ENCODE results near the gene MT1A.

The MT1A gene

DNA sequence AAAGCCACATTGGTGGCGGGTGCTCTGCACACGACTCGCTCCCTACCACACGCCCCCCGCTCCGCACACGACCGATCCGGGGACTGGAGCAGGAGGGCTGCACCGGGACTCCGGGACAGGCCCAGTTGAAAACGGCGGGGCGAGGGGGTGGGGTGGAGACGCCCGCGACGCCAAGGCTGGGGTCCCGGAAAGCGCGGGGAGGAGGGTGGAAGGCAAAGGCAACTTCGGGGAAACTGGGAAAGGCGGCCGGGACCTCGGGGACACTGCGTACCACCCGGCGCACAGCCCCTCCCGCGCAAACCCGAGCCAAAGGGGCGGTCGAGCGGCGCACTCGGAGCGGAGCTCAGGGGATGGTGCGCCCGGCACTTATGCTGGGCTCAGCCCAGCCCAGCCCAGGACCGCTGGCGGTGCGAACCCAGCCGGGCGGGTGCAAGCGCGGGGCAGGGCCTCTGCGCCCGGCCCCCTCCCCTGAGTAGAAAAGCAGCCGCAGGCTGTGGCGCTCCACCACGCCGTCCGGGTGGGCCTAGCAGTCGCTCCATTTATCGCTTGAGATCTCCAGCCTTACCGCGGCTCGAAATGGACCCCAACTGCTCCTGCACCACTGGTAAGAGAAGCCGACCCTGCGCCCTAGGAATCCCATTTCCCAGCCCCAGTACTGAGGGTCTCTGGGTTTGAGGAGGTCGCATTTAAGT, 6.2 kb upstream of the MT1A start, which contains the start of gene MT1M:
Gene MT1M (plus strand): TSS at position 504 of the 692 bp plus-strand sequence. CDS start 73 bp downstream, at position 577.
- DNase-seq = no peak

DNA sequence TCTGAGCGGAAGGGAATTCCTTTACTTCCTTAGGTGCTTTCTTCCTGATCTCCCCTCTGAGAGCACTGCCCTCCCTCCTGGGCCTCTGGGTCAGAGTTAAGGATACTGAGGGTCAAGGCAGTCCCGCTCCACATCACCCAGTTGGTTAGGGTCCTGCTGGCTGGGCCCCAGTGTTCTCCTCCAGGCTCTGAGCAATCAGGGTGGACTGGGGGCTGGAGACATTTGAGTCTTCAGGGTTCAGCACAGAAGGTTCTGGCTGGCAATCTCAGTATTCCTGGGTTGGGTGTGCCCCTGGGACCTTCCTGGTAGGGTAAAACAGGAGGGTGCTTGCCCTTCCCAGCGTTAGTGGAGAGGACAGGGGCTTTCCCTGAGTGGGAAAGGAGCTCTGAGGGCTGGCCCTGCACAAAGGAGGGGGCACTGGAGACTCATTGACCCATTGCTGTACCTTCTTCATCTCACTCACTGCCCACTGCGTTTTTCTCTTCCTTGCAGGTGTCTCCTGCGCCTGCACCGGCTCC, 5.6 kb upstream of the MT1A start:
- DNase-seq = no peak

DNA sequence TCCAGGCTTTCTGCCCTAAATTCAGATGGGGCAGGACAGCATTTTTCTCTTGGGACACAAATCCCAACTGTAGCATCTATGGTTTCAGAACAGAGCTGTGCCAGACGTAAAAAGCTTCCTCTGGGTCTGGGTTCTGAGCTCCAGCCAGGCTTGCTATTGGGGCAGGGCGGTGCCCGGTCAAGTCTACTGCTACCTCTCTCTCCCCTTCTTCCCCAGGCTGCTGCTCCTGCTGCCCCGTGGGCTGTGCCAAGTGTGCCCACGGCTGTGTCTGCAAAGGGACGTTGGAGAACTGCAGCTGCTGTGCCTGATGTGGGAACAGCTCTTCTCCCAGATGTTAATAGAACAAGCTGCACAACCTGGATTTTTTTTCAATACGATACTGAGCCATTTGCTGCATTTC, 4.9 kb upstream of the MT1A start:
- no peak for DNase-seq

DNA sequence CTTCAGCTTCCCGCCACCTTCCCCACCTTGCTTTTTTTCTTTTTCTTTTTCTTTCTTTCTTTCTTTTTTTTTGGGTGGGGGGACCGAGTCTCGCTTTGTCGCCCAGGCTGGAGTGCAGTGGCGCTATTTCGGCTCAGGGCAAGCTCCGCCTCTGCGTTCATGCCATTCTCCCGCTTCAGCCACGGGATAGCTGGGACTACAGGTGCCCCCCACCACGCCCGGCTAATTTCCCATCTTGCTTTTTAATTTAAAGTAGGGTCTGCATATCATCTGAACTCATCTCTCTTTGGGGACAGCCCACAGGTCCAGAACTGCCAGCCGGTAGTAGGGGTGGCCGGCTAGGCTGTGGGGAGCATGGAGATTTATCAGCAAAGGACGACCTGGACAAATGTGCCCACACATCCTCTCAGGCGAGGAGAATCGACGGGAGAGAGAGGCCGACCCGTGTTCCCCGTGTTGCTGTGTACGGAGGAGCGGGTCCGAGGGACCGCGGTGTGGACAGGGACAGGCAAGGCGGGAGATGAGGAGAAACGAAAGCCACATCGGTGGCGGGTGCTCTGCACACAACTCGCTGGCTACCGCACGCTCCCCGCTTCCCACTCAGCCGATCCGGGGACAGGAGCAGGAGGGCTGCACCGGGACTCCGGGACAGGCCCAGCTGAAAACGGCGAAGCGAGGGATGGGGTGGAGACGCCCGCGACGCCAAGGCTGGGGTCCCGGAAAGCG, 3.6 kb upstream of the MT1A start:
- DNase-seq = no peak

DNA sequence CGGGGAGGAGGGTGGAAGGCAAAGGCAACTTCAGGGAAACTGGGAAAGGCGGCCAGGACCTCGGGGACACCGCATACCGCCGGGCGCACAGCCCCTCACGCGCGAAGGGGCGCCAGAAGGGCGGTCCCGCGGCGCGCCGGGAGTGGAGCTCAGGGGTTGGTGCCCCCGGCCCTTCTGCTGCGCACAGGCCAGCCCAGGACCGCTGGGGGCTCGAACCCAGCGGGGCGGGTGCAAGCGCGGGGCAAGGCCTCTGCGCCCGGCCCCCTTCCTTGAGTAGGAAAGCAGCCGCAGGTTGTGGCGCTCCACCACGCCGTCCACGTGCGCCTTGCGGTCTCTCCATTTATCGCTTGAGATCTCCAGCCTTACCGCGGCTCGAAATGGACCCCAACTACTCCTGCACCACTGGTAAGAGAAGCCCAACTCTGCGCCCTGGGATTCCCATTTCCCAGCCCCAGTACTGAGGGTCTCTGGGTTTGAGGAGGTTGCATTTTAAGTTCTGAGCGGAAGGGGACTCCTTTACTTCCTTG, 3.0 kb upstream of the MT1A start:
- DNase-seq = no peak

DNA sequence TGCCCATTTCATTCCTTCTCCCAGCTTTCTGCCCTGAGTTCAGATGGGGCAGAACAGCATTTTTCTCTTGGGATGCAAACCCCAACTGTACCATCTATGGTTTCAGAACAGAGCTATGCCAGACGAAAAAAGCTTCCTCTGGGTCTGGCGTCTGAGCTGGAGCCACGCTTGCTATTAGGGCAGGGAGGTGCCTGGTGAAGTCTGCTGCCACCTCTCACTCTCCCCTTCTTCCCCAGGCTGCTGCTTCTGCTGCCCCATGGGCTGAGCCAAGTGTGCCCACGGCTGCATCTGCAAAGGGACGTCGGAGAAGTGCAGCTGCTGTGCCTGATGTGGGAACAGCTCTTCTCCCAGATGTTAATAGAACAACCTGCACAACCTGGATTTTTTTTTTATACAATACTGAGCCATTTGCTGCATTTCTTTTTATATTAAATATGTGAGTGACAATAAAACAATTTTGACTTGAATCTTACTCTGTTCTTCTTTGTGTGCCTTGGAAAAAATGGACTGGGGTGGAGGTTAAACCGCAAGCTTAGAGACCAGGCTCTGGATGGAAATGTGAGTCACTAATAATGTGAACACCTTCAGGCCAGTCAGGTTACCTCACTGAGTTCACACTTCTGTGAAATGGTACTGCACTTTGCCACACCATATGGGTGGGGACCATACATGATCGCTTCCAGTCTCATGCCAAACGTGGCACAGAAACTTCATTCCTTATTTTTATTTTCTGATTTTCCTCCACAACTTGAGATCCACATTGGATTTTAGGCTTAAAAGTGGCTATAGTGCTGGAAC, 1.7 kb upstream of the MT1A start:
- no peak for DNase-seq

DNA sequence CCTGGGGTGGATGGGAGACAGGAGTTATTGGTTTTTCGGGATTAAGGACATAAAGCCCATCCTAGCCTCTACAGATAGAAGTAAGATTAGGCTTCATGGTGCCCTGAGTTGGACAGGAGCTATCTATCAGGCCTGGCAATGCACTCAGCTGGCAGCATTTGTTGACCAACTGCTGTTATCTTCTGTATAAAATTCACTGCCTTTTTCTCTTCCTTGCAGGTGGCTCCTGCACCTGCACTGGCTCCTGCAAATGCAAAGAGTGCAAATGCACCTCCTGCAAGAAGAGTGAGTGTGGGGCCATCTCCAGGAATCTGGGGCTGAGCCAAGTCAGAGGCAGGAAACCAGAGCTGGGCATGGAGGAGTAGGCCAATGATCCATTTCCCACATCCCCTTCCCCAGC, 579 bp downstream of the MT1A start:
- no peak for DNase-seq

DNA sequence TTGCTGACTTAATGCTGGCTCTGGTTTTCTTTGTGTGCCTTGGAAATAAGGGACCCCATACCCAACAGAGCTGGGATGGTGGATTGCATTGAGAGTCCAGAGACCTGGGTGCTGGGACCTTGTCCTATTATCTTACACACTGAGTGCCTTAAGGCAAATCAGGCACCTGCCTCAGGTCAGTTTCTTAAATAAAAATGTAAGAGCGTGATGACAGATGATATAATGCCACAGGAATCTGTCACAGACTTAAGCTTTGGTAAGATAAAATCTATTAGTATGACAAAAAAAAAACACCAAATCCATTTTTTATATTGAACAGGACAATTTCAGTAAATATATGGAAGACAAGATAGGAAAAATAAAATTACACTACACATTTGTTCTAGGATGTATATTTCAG, 1.6 kb downstream of the MT1A start:
- no peak for DNase-seq

DNA sequence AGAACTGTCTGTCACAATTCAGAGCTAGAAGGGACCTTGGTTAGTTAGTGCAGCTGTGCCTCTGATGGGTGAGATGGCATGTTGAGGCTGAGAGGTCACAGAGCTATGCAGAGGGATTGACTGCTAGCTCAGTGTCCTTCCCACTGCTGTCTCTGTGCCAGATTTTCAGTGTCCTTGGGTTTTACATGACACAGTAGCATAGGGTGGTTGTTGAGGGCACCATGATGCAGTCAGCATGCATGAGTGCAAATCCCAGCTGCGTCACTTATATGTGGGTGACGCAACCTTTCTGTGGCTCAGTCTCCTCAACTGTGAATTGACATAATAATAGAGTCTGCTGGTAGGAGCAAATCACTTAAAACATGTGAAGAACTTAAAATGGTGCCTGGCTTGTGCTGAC, 2.7 kb downstream of the MT1A start:
- DNase-seq = no peak

DNA sequence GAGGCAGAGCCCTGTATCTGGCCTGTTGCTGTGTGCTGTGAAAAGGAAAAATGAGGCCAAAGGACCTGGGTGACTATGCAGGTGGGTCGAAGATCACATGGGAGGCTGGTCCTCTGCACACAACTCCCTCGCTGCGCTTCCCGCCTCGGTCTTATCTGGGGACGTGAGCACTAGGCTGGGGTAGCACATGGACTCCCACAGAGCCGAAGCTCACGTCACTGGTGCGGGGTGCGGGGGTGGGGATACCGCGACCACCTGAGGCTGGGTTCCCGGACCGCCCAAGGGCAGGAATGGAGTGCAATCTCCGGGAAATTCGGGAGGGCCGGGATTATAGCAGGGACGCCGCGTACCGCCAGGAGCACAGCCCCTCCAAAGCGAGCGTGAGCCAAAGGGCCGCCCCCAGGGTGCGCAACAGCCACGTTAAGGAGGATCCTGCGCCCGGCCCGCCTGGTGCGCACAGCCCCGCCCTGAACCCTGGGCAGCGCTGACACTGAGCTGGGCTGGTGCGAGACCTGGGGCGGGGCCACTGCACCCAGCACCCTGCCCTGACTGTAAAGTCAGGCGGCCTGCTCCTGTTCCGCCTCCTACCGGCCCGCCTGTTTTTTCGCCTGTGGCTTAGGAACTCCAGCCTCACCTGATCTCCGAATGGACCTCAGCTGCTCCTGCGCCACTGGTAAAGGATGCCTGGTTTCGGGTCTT, 4.8 kb downstream of the MT1A start:
- DNase-seq = no peak

DNA sequence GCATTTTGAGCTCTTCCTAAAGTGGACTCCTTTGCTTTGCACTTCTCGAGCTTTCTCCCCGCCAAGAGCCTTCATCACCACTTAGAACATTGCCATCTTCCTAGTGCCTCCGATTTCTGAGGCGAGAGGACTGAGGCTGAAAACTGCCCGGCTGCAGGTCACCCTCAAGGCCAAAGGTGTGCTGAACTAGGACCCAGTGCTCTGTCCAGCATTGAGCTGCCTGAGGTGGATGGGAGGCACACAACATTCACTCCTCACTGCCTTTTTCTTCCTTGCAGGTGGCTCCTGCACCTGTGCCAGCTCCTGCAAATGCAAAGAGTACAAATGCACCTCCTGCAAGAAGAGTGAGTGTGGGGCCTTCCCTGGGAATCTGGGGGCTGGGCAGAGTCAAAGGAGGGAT, 5.4 kb downstream of the MT1A start:
- DNase-seq = no peak

DNA sequence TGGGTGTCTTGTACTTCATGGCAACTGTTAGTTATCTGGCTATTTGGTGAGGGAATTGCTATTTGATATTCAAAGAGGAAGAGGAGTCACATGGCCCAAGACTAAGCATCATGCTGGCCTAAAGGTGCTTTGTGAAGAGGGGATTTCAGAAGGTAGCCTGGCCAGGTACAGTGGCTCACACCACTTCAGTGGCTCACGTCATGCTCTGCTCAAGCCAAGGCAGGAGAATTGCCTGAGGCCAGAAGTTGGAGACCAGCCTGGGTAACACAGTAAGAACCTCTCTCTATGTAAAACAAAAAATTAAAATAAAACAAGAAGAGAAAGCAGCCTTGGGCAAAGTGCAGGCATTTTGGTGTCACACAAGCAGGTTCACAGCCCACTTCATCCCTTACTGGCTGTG, 6.8 kb downstream of the MT1A start:
- DNase-seq = no peak

DNA sequence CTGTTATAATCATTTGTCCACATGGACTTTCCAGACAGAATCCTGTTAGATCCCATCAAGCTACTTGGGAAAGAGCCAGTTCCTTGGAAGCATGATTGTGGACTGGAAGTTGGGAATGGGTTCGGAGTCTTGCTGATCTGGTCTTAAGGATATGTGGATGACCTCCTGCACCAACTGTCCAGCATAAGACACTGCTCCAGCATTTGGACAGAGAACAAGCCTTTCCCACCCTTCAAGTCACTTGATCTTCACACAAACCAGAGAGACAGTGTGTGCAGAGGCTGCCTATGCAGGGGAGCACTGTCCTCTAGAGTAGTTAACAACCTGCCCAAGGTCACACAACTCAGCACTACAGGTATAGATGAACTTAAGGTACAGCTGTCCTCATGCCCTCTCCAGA, 7.4 kb downstream of the MT1A start:
- no peak for DNase-seq

DNA sequence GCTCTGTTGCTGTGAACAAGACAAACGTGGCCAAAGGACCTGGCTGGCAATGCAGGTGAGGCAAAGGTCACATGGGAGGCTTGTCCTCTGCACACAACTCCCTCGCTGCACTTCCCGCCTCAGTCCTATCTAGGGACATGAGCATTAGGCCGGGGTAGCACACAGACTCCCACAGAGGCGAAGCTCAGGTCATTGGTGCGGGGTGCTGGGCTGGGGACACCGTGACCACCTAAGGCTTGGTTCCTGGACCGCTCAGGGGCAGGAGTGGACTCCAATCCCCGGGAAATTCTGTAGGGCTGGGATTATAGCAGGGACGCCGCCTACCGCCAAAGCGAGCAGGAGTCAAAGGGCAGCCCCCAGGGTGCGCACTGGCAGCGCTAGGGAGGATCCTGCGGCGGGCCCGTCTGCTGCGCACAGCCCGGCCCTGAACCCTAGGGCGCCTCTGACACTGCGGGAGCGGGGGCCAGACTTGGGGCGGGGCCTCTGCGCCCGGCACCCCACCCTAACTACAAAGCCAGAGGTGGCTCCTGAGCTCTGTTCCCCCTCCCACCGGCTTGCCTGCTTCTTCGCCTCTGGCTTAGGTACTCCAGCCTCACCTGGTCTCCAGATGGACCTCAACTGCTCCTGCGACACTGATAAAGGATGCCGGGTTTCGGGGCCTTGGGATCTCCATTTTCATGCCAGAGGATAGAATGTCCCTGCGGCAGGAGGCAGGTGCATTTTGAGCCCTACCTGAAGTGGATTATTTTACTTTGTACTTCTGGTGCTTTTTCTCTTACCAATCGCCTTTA, 9.4 kb downstream of the MT1A start:
- no peak for DNase-seq

DNA sequence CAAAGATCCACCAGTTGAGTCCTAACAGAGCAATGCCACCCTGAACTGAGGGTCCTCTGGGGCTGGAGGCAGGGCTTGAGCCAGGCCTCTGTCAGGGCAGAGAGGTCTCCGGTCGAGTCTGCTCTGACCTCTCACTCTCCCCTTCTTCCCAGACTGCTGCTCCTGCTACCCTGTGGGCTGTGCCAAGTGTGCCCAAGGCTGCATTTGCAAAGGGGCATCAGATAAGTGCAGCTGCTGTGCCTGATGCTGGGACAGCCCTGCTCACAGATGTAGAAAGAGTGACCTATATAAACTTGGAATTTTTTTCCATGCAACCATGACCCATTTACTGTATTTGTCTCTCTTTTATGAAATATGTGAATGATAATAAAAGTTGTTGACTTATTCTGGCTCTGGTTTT, 10.8 kb downstream of the MT1A start:
- no peak for DNase-seq

DNA sequence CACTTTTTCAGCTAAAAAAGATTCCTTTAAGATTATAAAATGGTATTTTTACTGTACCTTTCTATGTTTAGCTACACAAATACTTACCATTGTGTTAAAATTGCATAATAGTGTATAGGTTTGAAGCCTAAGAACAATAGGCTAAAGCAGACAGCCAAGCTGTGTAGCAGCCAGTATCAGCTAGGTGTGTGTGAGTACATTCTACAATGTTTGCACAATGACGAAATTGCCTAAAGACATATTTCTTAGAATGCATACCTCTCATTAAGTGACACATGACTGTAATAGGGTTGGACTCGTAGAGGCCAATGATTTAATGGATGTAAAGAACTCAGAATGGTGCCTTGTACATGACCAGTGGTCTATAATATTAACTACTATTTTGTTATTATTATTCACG, 11.4 kb downstream of the MT1A start:
- DNase-seq = no peak

DNA sequence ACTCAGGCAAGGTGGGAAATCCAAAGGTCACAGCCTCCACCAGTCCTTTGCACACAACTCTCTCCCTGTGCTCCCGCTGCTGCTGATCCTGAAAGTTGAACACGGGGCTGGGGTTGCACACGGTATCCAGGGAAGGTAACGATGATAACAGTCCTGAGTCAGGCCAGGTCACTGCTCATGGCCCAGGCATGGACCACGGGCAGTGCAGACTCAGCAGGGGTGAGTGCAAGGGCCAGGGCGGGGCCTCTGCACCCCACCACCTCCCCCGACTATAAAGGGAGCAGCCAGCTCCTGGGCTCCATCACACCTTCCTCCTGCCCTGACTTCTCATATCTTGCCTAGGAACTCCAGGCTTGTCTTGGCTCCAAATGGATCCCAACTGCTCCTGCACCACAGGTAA, 13.1 kb downstream of the MT1A start, which contains the start of gene MT1B:
Gene MT1B (plus strand): TSS at position 301 of the 400 bp plus-strand sequence. CDS start 68 bp downstream, at position 369.
- DNase-seq = no peak

DNA sequence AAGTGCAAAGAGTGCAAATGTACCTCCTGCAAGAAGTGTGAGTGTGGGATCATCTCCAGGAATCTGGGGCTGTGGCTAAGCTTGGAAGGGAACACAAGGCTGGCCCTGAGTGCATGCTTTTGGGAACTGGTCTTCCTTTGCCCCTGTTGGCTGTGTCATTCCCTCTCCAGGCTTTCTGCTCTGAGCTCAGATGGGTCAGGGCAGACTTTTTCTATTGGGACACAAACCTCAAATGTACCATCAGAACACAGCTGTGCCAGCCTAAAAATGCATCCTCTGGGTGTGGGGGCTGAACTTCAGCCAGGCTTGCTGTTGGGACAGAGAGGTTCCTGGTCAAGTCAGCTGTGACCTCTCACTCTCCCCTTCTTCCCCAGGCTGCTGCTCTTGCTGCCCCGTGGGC, 14.1 kb downstream of the MT1A start:
- no peak for DNase-seq

DNA sequence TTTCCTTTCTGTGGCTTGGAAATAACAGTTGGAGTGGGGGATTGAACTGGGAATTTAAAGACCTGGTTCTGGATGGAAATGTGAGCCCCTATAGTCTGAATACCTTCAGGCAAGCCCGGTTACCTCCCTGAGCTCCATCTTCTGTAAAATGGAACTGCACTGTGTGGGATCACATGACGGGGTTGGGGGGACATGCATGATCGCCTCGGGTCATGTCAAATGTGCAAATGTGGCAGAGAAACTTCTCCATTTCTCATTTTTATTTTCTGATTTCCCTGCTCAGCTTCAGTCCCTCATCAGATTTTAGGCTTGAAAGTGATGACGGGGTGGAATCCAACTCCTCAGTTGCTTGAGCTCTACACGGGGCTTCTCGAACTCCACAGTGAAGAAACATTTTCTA, 14.8 kb downstream of the MT1A start:
- DNase-seq = no peak

DNA sequence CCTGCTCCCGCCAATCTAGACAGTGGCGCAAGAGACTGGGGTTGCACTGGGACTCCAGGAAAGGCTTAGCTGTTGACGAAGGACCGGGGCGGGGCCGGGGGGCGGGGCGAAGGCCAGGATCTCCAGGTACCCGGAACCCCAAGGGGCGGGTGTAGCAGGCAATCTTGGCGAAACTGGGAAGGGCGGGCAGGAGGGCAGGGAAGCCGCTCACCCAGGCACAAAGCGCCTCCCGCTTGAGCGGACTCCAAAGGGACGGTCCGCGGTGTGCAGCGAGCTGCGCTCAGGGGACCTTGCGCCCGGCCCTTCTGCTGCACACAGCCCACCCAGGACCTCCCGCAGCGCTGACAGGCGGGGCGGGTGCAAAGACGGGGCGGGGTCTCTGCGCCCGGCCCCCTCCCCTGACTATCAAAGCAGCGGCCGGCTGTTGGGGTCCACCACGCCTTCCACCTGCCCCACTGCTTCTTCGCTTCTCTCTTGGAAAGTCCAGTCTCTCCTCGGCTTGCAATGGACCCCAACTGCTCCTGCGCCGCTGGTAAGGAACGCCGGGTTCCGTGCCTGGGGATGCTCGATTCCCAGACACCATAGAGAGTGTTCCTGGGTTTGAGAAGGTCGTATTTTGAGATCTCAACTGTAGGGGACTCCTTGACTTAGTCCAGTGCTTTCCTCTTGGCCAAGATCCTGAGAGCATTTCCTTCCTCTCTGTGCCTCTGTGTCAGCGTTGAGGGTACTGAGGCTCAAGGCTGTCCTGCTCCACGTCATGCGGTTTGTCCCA, 19.3 kb downstream of the MT1A start, which contains the start of gene MT1F:
Gene MT1F (plus strand): TSS at position 405 of the 772 bp plus-strand sequence. CDS start 100 bp downstream, at position 505.
- no peak for DNase-seq

Data from right hindlimb (tissue), 1 donor.